Activated effector memory CD4-positive, alpha-beta T cell treated with Interleukin-2 at 50 U/mL for 16 hours (primary cell): Measurements from ENCODE around the gene CLDN7.

ENCODE experiments used
- DNase-seq: peaks from one replicate; pipeline ENCODE4 v3.0.0-alpha.2; 2020

CLDN7 gene

DNA sequence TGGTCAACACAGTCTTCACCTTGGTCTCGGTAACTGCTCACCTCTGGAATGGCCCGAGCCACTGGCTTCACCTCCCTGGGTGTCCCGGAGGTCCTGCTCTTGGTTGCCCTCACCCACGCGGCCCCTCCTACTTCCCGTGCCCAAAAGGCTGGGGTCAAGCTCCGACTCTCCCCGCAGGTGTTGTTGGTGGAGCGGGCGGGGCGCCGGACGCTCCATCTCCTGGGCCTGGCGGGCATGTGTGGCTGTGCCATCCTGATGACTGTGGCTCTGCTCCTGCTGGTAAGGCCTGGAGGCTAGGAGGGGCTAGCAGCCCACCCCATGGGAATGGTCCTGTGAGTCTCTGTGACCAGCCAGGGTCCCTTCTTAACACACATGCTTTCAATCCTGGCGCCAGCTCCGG, 22.6 kb upstream of the CLDN7 start:
- no peak for DNase-seq

DNA sequence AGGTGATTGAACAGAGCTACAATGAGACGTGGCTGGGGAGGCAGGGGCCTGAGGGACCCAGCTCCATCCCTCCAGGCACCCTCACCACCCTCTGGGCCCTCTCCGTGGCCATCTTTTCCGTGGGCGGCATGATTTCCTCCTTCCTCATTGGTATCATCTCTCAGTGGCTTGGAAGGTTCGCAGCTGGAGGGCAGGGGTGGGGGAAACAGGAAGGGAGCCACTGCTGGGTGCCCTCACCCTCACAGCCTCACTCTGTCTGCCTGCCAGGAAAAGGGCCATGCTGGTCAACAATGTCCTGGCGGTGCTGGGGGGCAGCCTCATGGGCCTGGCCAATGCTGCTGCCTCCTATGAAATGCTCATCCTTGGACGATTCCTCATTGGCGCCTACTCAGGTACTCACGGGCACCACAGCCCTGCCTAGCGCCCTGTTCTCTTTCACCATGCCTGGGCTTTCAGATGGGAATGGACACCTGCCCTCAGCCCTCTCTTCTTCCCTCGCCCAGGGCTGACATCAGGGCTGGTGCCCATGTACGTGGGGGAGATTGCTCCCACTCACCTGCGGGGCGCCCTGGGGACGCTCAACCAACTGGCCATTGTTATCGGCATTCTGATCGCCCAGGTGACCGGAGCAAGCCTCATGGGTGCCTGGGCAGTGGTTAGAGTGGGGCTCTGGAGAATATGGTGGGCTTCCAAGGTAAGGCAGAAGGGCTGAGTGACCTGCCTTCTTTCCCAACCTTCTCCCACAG, 21.4 kb upstream of the CLDN7 start:
- DNase-seq, result no peak

DNA sequence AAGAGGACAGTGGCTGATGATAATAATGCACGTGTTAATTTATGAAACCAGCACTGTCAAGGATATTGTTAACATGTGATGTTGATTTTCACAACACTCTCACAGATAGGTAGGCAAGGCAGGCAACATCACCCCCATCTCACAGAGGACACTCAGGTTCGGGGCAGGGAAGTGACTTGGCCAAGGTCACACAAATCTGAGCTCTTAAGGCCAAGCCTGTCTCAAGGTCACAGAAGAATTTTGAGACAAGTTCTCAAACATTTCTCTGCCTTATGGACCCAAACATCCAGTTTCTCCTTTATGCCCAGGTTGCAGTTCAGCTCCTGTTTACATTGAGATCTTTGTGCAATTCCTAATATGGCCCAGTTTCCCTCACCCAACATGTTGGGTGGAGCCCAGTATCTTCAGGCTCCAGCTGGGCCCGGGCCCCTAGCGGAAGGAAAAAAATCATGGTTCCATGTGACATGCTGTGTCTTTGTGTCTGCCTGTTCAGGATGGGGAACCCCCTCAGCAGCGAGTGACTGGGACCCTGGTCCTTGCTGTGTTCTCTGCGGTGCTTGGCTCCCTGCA, 20.6 kb upstream of the CLDN7 start:
- DNase-seq, result no peak

DNA sequence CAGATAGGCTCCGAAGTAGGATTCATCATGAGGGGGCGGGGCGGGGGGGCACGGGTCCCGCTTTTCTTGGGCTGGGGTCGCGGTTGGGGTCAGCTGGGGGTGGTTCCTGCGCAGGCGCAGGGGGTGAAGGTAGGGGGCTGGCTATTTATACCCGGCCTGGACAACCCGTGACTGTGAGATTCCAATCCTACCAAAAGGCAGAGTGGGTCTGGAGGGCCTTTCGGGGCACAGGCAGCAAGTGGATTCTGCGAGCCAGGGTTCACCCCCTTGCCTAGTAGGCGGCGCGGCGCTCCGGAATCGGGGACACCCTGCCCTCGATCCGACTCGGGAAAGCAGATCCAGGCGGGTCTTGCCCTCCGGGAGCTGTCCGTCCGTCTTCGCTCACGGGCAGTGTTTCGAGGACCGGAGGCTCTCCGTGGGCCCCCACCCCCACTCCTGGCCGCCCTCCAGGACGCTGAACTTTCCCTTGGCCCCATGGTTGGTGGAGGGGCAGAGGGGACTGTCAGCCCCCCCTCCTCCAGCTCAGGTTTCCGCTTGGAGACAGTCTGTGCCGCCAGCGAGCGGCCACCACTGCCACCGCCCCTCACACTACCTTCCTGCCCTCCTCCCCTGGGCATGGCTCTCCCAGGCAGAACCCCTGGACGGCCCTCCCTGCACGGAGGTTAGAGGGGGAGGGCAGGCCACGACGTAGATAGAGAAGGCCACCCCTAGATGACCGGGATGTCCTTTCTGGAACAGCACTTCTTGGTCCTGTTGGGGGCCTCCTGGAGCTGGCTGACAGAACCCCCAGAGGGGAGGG, 19.9 kb upstream of the CLDN7 start:
- DNase-seq, result no peak

DNA sequence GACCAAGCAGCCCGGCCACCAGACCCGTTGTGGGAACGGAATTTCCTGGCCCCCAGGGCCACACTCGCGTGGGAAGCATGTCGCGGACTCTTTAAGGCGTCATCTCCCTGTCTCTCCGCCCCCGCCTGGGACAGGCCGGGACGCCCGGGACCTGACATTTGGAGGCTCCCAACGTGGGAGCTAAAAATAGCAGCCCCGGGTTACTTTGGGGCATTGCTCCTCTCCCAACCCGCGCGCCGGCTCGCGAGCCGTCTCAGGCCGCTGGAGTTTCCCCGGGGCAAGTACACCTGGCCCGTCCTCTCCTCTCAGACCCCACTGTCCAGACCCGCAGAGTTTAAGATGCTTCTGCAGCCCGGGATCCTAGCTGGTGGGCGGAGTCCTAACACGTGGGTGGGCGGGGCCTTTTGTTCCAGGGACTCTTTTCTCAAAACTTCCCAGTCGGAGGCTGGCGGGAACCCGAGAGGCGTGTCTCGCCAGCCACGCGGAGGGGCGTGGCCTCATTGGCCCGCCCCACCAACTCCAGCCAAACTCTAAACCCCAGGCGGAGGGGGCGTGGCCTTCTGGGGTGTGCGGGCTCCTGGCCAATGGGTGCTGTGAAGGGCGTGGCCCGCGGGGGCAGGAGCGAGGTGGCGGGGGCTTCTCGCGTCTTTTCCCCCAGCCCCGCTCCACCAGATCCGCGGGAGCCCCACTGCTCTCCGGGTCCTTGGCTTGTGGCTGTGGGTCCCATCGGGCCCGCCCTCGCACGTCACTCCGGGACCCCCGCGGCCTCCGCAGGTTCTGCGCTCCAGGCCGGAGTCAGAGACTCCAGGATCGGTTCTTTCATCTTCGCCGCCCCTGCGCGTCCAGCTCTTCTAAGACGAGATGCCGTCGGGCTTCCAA, 19.0 kb upstream of the CLDN7 start, which contains the start of gene SLC2A4:
TSS of gene SLC2A4 (plus strand) at position 645 of the 879 bp plus-strand sequence. CDS start at position 862, 217 bp downstream.
- DNase-seq, result peak; percentile 64

DNA sequence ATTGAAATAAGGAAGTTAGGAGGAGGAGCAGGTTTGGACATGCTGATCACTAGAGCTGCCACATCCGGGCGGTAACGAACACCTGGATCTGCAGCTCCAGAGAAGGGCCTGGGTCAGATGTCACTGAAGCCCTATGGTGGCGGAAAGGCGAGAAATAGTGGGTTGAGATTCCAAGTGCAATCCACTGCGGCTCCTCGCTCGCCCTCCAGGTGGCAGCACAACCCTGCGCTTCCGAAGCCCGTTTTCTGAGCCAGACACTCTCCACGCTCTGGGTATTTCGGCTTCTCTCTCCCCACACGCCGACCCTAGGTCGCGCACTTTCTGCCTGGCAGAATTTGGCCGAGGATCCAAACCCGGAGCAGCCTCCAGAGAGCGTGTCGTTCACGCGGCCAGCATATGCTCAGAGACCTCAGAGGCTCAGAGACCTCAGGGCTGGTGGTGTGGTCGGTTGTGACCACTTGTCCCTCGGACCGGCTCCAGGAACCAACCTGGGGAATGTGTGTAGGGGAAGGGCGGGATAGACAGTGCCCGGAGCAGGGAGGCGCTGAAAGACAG, 18.3 kb upstream of the CLDN7 start:
- peak; percentile 79 for DNase-seq

DNA sequence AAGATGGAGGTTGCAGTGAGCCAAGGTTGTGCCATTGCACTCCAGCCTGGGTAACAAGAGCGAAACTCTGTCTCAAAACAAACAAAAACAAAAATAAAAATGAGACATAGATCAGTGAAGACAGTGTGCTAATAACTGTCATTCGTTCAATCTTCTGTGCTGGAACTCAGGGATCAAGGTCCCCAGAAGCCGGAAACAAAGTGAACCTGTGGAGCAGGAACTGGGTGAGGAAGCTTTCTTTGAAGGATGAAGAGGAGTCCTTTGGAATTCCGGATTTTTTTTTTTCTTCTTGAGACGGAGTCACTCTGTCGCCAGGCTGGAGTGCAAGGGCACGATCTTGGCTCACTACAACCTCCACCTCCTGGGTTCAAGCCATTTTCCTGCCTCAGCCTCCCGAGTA, 17.2 kb upstream of the CLDN7 start:
- DNase-seq, result no peak

DNA sequence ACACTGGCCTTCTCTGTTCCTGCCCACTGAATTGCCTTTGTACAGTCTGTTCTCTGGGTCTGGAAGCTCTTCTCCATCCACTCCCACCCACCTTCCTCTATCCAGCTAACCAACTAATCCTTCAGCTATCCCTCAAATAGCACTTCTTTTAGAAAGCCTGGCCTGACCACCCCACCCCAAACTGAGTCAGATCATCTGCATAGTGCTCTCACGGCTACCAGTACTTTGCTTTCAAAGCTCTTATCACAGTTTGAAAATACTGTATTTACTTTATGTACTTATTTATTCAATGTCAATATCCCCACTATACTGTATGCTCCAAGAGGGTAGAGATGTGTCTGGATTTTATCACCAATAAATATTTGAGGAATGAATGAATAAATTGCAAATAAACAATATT, 4.5 kb upstream of the CLDN7 start:
- no peak for DNase-seq

DNA sequence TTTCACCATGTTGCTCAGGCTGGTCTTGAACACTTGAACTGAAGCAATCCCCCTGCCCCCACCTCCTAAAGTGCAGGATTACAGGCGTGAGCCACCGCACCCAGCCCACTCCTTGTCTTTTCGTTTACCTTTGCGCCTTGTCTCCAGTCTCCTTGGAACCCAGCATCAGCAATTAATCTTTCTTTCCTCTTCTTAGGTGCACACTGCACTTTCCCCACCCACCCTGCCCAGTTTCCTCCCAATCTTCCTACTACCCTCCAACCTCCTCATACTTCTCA, 1.5 kb upstream of the CLDN7 start:
- DNase-seq, result no peak

DNA sequence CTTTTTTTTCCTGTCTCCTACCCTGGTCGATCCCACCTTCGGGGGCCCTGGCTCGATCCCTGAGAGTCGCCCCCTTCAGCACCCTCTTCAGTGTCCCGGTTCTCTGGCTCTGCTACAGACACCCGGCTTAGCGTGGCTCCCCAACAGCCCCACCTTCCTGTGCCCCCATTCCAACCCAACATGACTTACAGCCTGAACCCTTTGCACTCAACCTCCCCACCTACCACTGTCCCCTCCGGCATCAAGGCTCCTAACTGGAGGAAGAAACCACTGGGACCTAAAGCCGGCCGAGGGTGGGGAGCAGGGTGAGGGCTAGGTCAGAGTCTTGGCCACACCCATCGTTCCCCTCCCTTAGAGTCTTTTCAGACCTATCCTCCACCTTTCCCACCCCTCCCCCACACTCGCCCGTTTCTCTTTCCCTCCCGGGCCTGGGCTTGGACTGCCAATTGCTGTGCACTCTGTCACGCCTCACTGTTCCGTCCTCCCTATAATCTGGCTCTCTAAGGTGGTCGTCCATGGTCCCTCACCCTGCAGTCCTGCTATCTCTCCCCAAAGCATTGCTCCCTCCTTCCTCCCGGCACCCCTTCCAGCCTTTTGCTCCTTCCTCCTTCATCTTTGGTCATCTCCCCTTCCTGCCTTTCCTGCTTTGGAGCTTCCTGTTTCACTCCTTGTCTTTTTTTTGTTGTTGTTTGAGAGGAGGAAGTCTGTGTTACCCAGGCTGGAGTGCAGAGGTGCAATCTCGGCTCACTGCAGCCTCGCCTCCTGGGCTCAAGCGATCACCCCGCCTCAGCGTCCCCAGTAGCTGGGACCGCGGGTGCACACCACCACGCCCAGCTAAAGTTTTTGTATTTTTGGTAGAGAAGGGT, 890 bp upstream of the CLDN7 start:
- DNase-seq, result no peak

DNA sequence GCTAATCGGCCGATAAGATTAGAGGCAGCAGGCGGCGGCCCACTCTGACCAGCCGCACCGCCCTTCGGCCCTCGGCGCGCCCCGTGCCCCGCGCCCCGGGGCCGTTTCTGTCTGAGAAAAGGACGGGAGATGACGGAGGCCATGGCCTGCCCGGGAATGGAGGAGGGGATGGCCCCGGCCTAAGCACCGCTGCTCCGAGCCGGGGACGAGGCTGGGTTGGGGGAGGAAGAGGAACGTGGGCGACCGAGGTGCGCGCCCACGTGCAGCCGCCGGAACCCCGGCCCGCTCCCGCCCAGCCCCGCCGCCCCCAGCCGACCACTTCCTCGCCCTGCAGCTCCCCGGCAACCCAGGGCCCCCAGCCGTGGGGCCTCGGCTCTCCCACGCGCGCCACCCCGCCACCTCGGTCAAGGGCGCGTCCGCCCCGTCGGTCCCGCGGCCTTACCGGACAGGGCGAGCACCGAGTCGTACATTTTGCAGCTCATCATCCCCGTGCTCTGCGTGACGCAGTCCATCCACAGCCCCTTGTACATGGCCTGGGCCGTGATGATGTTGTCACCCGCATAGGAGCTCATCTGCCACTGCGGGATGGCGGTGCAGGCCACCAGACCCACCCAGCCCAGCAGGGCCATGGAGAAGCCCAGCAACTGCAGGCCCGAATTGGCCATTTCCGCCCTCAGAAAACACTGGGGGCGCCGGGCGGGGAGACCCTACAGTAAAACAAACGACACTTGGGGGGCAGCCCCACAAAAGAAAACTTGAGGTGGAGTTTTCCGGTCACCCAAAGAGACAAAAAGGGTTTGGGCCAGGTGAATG, 693 bp downstream of the CLDN7 start:
- DNase-seq, result no peak

DNA sequence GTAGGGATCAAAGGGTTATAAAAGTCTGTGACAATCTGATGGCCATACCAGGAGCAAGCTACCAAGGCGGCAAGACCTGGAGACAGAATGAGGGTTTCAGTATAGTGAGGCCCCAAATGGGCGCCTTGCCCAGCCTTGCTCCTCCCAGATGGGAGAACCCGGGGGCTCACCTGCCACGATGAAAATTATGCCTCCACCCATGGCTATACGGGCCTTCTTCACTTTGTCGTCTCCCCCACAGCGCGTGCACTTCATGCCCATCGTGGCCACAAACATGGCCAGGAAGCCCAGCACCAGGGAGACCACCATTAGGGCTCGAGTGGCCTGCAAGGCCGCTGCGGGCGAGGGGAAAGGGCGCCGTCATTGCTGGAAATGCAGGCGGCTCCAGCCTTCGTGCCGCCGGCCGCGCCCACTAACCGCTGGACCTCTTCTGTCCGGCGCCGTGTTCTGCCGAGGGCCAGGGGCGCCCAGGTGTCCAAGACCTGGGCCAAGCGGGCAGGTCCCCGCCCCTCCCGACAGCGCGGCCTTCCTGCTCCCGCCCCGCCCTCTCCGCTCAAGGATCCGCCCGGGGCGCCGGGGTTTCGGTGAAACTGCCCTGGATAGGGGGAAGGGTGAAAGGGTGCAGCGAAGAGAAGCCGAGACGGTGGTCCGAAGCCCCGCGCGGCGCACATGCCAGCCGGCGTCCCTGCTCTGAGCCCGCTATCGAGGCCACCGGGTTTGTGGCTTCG, 1.5 kb downstream of the CLDN7 start:
- no peak for DNase-seq

DNA sequence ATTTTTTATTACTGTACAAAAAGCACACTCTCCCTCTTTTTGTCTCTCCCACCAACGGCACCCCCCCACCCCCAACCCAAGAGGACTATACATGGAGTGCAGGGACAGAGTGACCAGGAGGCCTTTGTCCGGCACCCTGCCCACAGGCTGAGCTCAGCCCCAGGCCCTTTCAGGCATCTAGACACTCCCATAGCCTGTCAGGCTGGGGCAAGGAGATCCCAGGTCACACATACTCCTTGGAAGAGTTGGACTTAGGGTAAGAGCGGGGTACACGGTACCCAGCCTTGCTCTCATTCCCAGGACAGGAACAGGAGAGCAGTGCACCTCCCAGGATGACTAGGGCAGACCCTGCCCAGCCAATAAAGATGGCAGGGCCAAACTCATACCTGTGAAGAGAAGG, 2.1 kb downstream of the CLDN7 start:
- DNase-seq, result no peak

DNA sequence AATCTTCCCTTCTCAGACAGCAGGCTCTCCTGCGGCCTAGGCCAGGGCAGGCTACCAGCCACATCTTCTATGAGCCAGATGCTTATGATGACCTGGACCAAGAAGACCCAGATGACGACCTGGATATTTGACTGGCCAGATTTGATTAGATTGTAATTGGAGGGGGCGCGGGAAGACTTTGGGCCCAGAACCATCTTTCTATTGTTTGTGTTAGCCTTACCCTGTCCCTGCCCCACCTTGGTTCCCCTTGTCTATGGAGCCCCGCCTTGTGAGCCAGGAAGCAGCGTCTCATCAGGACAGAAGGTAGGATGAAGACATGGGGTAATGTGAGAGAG, 2.8 kb downstream of the CLDN7 start:
- no peak for DNase-seq

DNA sequence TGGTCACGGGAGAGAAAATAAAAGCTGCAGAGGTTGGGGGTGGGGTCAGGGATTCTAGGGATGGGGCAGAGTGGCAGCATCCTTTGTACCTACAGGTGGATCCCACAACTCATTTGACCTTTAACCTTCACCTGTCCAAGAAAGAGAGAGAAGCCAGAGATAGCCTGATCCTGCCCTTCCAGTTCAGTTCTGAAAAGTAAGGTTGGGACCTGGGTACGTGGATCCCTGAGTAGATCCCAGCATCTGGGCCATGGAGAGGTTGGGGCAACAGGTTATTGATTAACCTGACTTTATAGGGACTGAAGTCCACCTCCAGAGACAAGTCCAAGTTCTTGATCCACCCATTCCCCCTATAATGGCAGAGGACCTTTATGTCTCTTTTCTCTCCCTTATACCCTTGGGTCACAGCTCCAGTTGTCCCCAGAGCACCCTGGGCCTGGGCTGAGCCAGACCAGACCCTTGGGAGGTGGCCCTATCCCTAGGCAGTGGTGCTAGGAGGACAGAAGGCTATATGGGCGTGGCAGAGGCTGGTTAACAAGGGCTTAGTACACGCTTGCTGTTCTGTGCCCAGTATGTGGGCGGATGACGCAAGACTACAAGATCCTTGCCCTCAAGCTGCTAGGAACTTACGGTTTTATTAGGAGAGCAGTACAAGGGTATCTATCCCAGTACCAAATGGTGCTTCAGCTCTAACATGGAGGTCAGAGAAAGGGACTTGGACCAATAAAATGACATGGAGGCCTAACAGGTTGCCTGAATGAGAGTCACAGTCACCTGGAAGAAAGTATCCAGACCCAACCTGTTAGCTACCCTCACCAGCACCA, 3.3 kb downstream of the CLDN7 start:
- DNase-seq, result no peak

DNA sequence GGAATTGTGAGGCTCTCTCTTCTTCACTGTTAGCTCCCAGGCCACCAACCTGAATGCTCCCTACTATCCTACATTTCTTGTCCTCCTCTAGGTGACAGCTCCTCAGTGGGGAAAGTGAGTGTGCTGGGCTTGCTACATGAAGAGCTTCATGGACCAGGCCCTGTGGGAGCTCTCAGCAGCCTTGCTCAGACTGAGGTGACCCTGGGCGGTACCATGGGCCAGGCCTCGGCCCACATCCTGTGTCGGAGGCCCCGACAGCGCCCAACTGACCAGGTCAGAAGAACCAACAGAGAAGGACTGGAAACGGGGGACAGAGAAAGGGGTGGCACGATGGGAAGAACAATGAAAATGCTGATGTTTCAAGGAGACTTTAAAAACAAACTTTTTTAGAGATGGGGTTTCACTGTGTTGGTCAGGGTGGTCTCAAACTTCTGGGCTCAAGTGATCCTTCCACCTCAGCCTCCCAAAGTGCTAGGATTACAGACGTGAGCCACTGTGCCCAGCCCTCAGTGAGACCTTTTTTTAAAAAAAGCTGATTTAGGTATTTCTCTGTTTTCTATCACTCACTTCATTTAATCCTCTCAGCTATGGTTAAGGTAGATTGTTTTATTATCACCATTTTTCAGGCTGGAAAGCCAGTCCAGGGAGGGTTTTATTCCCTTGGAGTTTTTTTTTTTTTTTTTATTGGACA, 5.4 kb downstream of the CLDN7 start:
- DNase-seq, result no peak

DNA sequence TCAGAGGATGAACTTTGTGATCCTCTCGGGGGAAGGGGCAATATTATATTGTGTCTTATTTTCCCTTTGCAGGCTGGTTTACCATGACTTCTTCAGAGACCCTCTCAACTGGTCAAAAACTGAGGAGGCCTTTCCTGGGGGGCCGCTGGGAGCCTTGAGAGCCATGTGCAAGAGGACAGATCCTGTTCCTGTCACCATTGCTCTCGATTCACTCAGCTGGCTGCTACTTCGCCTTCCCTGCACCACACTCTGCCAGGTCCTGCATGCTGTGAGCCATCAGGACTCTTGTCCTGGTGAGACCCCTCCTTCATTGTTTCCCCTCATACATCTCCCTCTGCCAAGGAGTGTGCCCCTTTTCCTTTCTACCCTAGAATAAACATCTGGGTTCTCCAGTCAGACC, 7.8 kb downstream of the CLDN7 start:
- DNase-seq, result no peak

DNA sequence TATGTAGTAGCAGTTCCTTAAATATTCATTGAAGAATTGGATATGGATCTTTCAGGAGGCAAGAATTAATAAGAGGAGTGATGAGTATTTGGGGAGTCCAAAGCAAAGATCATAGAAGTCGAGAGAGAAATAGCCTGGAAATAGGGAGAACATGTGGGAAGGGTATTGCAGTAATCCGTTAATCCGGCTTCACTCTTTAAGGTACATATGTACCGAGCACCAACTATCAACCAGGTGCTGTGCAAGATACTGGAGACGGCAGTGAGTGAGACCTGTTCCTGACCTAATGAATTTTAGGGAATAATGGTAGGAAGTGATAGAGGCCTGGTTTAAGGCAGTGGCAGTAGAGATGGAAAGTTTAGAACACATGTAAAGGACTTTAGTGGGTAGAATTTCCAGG, 9.2 kb downstream of the CLDN7 start:
- no peak for DNase-seq
